HFF-Myc (cell line): ENCODE results near the gene TTC21B.

Source experiments
- DNase-seq: peaks from one replicate; pipeline ENCODE4 v3.0.0-alpha.2; 2011; ENCODE audit warnings: low read depth; ENCODE audit errors: extremely low read depth
- H3K4me3 ChIP-seq: replicated peaks from 2 replicates; pipeline ENCODE4 v1.5.1; 2011; ENCODE audit warnings: low read depth, mild to moderate bottlenecking, control low read depth, low read length
- CTCF ChIP-seq: IDR thresholded peaks from 2 replicates; pipeline ENCODE4 v1.5.1; 2012; ENCODE audit warnings: mild to moderate bottlenecking, low read depth, low read length, control low read depth; ENCODE audit errors: missing control alignments

The TTC21B gene

DNA sequence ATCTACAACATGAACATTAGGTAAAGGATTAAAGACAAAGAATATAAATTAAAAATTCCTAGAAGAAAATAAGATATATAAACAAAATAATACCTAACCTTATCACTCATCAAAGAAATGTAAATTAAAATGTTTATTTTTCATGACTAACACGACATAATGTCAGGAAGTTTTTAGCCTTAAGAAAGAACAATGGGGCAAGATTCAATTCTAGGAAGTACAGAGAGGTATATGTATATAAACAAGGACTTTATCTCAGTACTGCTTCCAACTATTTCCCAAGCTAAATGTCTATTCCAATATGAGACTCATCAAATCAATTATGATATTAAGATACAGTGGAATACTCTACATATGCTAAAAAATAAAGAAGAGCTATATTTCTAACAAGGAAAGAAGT, 44.1 kb downstream of the TTC21B start:
- no peak for DNase-seq
- TF ChIP-seq CTCF, result no peak

GRCh38 chr2:165905854-165906253, 47.7 kb downstream of the TTC21B start:
- no peak for DNase-seq
- no peak for TF ChIP-seq CTCF
- no peak overlapping the region for H3K4me3 ChIP-seq

More for the DNA sequence above, 44.1 kb downstream of the TTC21B start:
- no peak overlapping the region for H3K4me3 ChIP-seq

DNA sequence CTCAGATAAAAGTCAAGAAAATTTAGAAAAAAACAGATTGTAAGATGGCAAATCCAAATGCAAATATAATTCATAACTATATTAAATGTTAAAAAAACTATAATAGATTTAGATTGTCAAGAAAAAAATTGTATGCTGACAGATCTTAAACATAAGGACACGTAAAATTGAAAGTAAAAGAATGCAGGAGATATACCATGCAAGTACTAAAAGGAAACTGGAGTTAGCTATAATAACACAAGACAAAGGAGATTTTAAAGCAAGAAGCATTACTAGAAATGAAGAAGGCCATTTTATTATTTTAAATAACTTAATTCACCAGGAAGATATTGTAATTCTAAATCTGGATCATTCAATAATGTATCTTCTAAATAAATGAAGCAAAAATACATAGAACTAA, 48.3 kb downstream of the TTC21B start:
- no peak for DNase-seq
- no peak overlapping the region for H3K4me3 ChIP-seq
- no peak for TF ChIP-seq CTCF

- no peak overlapping the region for H3K4me3 ChIP-seq
- DNase-seq, result no peak
- TF ChIP-seq CTCF, result no peak
Observed at GRCh38 chr2:165904432-165904831, 49.1 kb downstream of the TTC21B start.

- no peak overlapping the region for H3K4me3 ChIP-seq
Observed at GRCh38 chr2:165903406-165903805, 50.2 kb downstream of the TTC21B start.

GRCh38 chr2:165902934-165903333, 50.6 kb downstream of the TTC21B start:
- no peak overlapping the region for H3K4me3 ChIP-seq
- peak; percentile 30 for DNase-seq
- no peak for TF ChIP-seq CTCF

More at GRCh38 chr2:165903406-165903805, 50.2 kb downstream of the TTC21B start:
- DNase-seq, result no peak
- TF ChIP-seq CTCF, result no peak

GRCh38 chr2:165901620-165902298, 51.8 kb downstream of the TTC21B start:
- TF ChIP-seq CTCF, result no peak
- H3K4me3 ChIP-seq, result no peak overlapping the region
- DNase-seq, result no peak
